Tibial nerve (tissue), 3 donors: ENCODE measurements around the gene SYNGAP1.

Experiments
- CTCF ChIP-seq, 5 experiments: fragments of 200-600 bp in 3 of 5; fragments of 450-650 bp in 2 of 5; sonication (generic) in 3 of 5; IDR thresholded peaks; one replicate each; pipeline ENCODE4 v1.5.1; 2016 to 2019; ENCODE audit warnings: antibody characterized with exemption in 5 of 5, mild to moderate bottlenecking in 3 of 5, moderate library complexity in 2 of 5
- POLR2A ChIP-seq, 2 donors: fragments of 450-650 bp; IDR thresholded peaks; one replicate each; pipeline ENCODE4 v1.6.1; 2017; ENCODE audit warnings: antibody characterized with exemption in 2 of 2, mild to moderate bottlenecking in 2 of 2, moderate library complexity in 2 of 2

DNA sequence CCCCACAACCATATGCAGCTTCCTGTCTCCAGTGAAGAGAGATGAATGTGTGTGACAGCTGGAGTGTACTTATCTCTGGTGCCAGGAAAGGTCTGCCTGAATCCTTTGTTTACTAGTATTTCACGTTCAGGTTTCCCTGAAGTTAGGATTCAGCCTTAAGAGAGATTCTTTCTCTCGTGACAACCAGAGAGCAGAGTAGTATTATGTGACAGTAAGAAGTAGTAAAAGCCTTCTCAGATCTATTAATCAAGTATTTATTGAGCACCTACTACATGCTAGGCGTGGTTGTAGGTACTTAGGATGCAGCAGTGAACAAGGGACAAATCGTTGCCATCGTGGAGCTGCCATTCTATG, 27.3 kb upstream of the SYNGAP1 start:
- no peak for TF ChIP-seq CTCF (IDR thresholded peaks at IDR 0.05)
- TF ChIP-seq POLR2A (IDR thresholded peaks at IDR 0.05): no peak
